ENCODE data around the gene MBD5.

DNA sequence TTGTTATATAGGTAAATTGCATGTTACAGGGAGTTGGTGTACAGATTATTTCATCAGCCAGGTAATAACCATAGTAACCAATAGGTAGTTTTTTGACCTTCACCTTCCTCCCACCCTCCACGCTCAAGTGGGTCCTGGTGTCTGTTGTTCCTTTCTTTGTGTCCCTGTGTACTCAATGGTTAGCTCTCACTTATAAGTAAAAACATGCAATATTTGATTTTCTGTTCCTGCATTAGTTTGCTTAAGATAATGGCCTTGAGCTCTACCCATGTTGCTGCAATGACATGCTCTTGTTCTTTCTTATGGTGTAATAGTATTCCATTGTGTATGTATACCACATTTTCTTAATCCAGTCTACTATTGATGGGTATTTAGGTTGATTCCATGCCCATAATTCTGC is 390.0 kb downstream of the MBD5 start:
- no peak for TF ChIP-seq GATA2 (IDR thresholded peaks at IDR 0.05; ENCODE audit: low read depth, low read length)
- TF ChIP-seq GATA3 (IDR thresholded peaks at IDR 0.05; ENCODE audit: low read depth, low read length): no peak

All from SH-SY5Y (cell line).